ENCODE measurements around the gene MARCHF2. TPM values are rescaled to one million over a fixed set of nuclear protein-coding genes. Genes with fewer than 3 reads are reported as not detected.

Gene MARCHF2
- total RNA-seq, 1 donor from 2014 or later, result 21.3 TPM

GRCh38 chr19:8387688-8388611 lies 25.2 kb upstream of the MARCHF2 start:
- Mint-ChIP-seq H3K9me3 (ENCODE audit: low read depth) (peaks cover 4% of the 10 kb centered on the region), H3K36me3 (ENCODE audit: insufficient read depth) (peaks cover 4% of the 10 kb centered on the region), H3K27ac (peak overlapping the region; percentile 92), H3K4me1 (ENCODE audit: low read depth) (peaks cover 34% of the 10 kb centered on the region), H3K27me3 (no peaks in the 10 kb centered on the region), H3K4me3 (ENCODE audit: low read depth) (peak overlapping the region; percentile 51)
- TF ChIP-seq, protein P1, sequence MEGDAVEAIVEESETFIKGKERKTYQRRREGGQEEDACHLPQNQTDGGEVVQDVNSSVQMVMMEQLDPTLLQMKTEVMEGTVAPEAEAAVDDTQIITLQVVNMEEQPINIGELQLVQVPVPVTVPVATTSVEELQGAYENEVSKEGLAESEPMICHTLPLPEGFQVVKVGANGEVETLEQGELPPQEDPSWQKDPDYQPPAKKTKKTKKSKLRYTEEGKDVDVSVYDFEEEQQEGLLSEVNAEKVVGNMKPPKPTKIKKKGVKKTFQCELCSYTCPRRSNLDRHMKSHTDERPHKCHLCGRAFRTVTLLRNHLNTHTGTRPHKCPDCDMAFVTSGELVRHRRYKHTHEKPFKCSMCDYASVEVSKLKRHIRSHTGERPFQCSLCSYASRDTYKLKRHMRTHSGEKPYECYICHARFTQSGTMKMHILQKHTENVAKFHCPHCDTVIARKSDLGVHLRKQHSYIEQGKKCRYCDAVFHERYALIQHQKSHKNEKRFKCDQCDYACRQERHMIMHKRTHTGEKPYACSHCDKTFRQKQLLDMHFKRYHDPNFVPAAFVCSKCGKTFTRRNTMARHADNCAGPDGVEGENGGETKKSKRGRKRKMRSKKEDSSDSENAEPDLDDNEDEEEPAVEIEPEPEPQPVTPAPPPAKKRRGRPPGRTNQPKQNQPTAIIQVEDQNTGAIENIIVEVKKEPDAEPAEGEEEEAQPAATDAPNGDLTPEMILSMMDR (IDR thresholded peaks at IDR 0.05; ENCODE audit: unreplicated experiment), result no peak
- DNase-seq (ENCODE audit: low spot score, unreplicated experiment), result no peak

DNA sequence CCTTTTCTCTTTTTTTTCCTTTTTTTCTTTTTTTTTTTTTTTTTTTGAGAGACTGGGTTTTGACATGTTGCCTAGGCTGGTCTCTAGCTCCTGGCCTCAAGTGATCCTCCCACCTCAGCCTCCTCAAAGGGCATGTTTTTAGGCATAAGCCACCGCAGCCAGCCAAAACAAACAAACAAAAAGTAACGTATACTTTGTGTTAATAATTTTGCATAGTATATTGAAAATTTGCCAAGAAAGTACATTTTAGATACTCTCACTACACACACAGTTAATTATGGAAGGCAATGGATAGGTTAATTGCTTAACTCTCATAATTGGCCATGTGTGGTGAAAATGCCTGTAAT lies 24.5 kb upstream of the MARCHF2 start:
- Mint-ChIP-seq H3K27me3 (no peaks in the 10 kb centered on the region), H3K4me3 (ENCODE audit: low read depth) (no peak overlapping the region), H3K4me1 (ENCODE audit: low read depth) (peaks cover 36% of the 10 kb centered on the region), H3K9me3 (ENCODE audit: low read depth) (peaks cover 4% of the 10 kb centered on the region), H3K27ac (peak overlapping the region; percentile 92), H3K36me3 (ENCODE audit: insufficient read depth) (peaks cover 6% of the 10 kb centered on the region)
- DNase-seq (ENCODE audit: low spot score, unreplicated experiment), result no peak
- TF ChIP-seq, protein P1 (IDR thresholded peaks at IDR 0.05; ENCODE audit: unreplicated experiment), result no peak

DNA sequence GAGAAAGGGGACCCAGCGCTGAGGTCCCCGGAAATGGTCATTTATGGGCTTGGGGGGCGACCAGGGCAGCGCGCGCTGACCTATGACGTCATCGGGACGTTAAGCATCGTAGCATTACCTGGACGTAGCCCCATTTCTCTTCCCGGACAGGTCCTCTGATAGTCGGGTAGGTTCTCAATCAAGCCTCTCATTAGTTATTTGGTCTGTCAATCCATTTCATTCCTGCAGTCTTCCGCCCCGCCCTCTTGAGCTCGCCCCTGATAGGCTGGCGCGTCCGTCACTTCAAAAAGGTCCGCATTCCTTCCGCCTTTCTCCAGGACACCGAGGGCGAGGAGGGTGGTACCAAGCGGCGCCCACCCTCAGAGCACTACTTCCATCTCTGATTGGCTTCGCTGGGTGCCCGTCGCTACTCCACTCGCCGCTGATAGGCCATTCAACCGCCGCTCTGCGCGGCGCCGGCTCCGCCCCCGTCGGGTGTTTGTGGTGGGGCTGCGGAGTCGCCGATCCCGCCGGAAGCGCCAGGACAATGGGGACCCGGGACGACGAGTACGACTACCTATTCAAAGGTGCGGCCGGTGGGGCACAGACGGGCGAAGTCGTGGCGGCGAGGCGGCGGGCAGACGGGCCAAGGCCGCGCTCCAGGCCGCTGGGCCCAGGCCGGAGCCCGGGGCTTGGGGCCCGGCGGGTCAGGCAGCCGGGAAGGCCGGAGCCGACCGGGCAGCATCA lies 23.1 kb upstream of the MARCHF2 start, which contains the start of gene RAB11B:
TSS of gene RAB11B (plus strand) at position 470 of the 726 bp plus-strand sequence. CDS start at position 527, 57 bp downstream.
- Mint-ChIP-seq H3K4me3 (ENCODE audit: low read depth) (peak within 1 kb of the TSS; percentile 91), H3K4me1 (ENCODE audit: low read depth) (peaks cover 37% of the 10 kb centered on the region), H3K27ac (peak within 1 kb of the TSS; percentile 99), H3K9me3 (ENCODE audit: low read depth) (peaks cover 4% of the 10 kb centered on the region), H3K36me3 (ENCODE audit: insufficient read depth) (peaks cover 6% of the 10 kb centered on the region), H3K27me3 (no peaks in the 10 kb centered on the region)
- TF ChIP-seq, protein P1 (IDR thresholded peaks at IDR 0.05; ENCODE audit: unreplicated experiment), result no peak
- DNase-seq (ENCODE audit: low spot score, unreplicated experiment), result peak; percentile 96

GRCh38 chr19:8390617-8390981 lies 22.5 kb upstream of the MARCHF2 start:
- peaks cover 31% of the 10 kb centered on the region for H3K4me1 Mint-ChIP-seq (ENCODE audit: low read depth)
- H3K27me3 Mint-ChIP-seq, result no peaks in the 10 kb centered on the region
- TF ChIP-seq, protein P1 (IDR thresholded peaks at IDR 0.05; ENCODE audit: unreplicated experiment), result no peak
- peak overlapping the region; percentile 69 for H3K4me3 Mint-ChIP-seq (ENCODE audit: low read depth)
- DNase-seq (ENCODE audit: low spot score, unreplicated experiment), result peak; percentile 96
- peak overlapping the region; percentile 78 for H3K27ac Mint-ChIP-seq
- H3K36me3 Mint-ChIP-seq (ENCODE audit: insufficient read depth), result peaks cover 6% of the 10 kb centered on the region
- H3K9me3 Mint-ChIP-seq (ENCODE audit: low read depth), result peaks cover 4% of the 10 kb centered on the region

Measured in progenitor cell of endocrine pancreas (in vitro differentiated cells).